SK-N-MC (cell line): ENCODE measurements around the gene REC114.

Experiments
- EZH2 ChIP-seq: fragments of 200-600 bp; sonication (generic); IDR thresholded peaks from one replicate; pipeline ENCODE4 v1.6.1; 2017; ENCODE audit warnings: antibody characterized with exemption
- FOXP2 ChIP-seq: optimal IDR thresholded peaks from 2 replicates; pipeline ENCODE3; 2011; ENCODE audit warnings: mild to moderate bottlenecking, moderate library complexity; ENCODE audit not compliant: insufficient read depth; ENCODE audit errors: extremely low read length, control extremely low read depth
- POLR2AphosphoS5 ChIP-seq: IDR thresholded peaks from 2 replicates; pipeline ENCODE4 v1.6.1; 2012; ENCODE audit warnings: mild to moderate bottlenecking, low read depth, low read length, borderline replicate concordance

GRCh38 chr15:73474785-73475184 lies 31.8 kb downstream of the REC114 start:
- TF ChIP-seq EZH2 (no peak), POLR2AphosphoS5 (no peak), FOXP2 (no peak)
